Measurements from ENCODE around the gene DDX28. TPM values are rescaled to one million over a fixed set of nuclear protein-coding genes. Genes with fewer than 3 reads are reported as not detected.
"Not testable (repeated sequence)": the region's sequence is repeated elsewhere in the genome, so short reads cannot be mapped to it uniquely, and the experiment has no call there.

The DDX28 gene
- polyA plus RNA-seq, 3 donors = 4.8 to 15.5 (median 5.5) TPM

- no peak overlapping the region for H3K27ac ChIP-seq (ENCODE audit: low read depth, low read length)
- WGBS, 3 donors = 48 to 98% (median 65%) methylated on average over 2 of the region's 2 CpGs
Measured at GRCh38 chr16:68041783-68042182, 18.8 kb upstream of the DDX28 start.

GRCh38 chr16:68040506-68041288, 17.7 kb upstream of the DDX28 start:
- WGBS, 3 donors = 63 to 66% (median 65%) methylated on average over 14 of the region's 14 CpGs
- no peak overlapping the region for H3K27ac ChIP-seq (ENCODE audit: low read depth, low read length)

DNA sequence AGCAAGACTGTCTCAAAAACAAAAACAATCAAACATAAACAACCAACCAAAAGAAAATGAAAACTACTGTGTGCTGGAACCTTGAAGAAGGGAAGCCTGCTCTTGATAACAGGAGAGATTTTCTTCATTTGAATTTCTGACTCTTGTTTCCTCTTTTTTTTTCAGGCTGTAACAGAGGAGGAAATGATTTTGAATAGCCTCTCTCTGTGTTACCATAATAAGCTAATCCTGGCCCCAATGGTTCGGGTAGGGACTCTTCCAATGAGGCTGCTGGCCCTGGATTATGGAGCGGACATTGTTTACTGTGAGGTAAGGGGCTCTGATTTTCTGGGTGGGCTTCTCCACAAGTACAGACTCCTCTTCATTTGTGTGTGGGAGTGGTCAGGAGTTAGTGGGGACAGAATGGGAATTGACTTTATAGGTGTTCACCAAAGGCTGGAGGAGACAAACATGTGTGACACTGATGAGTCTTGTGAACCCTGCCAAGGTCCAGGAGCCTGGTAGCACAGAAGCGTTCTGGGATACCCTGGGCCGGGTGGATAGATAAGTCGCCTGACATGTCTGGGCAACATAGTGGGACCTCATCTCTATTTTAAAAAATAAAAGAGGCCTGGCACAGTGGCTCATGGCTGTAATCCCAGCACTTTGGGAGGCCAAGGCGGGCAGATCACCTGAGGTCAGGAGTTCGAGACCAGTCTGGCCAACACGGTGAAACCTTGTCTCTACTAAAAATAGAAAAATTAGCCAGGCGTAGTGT, 15.0 kb upstream of the DDX28 start:
- 87 to 90% (median 88%) methylated on average over 9 of the region's 9 CpGs for WGBS, 3 donors
- H3K27ac ChIP-seq (ENCODE audit: low read depth, low read length) = no peak overlapping the region

DNA sequence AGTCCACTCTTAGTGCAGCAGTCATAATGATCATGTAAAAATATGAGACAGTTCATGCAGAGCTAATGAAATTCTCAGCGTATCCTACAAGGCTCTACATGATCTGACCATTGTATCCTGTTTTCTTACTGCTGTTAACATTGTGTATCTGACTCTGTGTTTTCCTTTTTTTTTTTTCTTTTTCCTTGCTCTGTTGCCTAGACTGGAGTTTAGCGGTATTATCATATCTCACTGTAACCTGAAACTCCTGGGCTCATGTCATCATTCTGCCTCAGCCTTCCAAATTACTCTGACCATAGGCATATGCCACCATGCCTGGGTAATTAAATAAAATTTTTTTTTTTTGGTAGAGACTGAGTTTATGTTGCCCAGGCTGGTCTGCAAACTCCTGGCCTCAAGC, 12.2 kb upstream of the DDX28 start:
- 82 to 94% (median 92%) methylated on average over 2 of the region's 2 CpGs for WGBS, 3 donors
- H3K27ac ChIP-seq (ENCODE audit: low read depth, low read length) = no peak overlapping the region

DNA sequence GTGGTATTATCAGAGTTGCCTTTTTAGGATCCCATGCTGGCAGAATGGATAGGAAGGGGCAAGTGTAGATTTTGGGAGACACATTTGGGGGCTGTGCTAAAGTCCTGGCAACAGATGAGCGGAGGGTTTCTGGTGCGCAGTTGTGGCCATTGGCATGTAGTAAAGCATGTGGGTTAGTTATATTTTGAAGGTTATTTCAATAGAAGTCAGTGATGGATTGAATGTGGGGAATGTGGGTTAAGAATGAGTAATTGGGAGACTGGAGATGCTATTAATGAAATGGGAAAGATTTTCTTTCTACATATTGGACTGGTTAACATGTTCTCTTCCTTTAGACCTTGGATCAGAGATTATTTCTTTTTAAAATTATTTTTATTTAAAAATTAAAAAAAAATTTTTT, 10.1 kb upstream of the DDX28 start:
- WGBS, 3 donors = 99 to 100% (median 99%) methylated on average over 2 of the region's 2 CpGs
- H3K27ac ChIP-seq (ENCODE audit: low read depth, low read length) = no peak overlapping the region

GRCh38 chr16:68031951-68032350, 8.9 kb upstream of the DDX28 start:
- H3K27ac ChIP-seq (ENCODE audit: low read depth, low read length) = no peak overlapping the region
- WGBS, 3 donors = 89 to 93% (median 89%) methylated on average over 2 of the region's 2 CpGs

DNA sequence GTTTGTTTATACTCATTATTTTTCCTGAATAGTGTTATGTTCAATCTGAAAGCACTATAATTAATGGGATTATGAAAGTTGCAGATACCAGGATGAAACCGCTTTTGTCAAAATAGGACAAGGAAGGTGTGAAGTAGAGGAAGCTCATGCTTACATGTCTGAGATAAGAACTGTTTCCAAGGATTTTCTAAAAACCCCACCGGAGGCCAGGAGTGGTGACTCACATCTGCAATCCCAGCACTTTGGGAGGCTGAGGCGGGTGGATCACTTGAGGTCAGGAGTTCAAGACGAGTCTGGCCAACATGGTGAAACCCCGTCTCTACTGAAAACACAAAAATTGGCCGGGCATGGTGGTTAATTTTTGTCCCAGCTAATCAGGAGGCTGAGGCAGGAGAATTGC, 7.1 kb upstream of the DDX28 start:
- WGBS, 3 donors = 61 to 82% (median 61%) methylated on average over 6 of the region's 6 CpGs
- not testable (repeated sequence) for H3K27ac ChIP-seq (ENCODE audit: low read depth, low read length)

GRCh38 chr16:68028996-68029395, 6.0 kb upstream of the DDX28 start:
- 93 to 96% (median 95%) methylated on average over 3 of the region's 3 CpGs for WGBS, 3 donors
- no peak overlapping the region for H3K27ac ChIP-seq (ENCODE audit: low read depth, low read length)

DNA sequence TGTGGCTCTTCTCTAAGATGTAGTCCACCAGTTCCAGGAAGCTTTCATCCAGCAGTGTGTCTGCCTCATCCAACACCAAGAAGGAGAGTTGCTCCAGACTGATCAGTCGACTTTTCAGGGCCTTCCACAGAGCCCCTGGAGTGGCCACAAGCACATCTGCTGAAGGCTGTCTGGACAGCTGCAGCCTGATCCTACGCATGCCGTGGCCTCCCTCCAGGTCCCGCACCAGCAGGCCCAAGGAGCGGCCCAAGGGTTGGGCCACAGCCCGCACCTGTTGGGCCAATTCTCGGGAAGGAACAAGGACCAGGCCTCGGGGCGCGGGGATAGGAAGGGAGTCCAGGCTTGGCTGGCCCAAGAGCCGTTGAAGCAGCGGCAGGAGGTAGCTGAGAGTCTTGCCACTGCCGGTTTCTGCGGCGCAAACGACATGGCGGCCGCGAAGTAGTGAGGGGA, 729 bp downstream of the DDX28 start:
- 8 to 11% (median 10%) methylated on average over 19 of the region's 19 CpGs for WGBS, 3 donors
- no peak overlapping the region for H3K27ac ChIP-seq (ENCODE audit: low read depth, low read length)

- no peak overlapping the region for H3K27ac ChIP-seq (ENCODE audit: low read depth, low read length)
- 91 to 95% (median 93%) methylated on average over 10 of the region's 10 CpGs for WGBS, 3 donors
Measured at GRCh38 chr16:68021490-68021889, 1.5 kb downstream of the DDX28 start.

GRCh38 chr16:68019167-68019680, 3.8 kb downstream of the DDX28 start:
- H3K27ac ChIP-seq (ENCODE audit: low read depth, low read length) = no peak overlapping the region
- WGBS, 3 donors = 68 to 81% (median 80%) methylated on average over 8 of the region's 8 CpGs

DNA sequence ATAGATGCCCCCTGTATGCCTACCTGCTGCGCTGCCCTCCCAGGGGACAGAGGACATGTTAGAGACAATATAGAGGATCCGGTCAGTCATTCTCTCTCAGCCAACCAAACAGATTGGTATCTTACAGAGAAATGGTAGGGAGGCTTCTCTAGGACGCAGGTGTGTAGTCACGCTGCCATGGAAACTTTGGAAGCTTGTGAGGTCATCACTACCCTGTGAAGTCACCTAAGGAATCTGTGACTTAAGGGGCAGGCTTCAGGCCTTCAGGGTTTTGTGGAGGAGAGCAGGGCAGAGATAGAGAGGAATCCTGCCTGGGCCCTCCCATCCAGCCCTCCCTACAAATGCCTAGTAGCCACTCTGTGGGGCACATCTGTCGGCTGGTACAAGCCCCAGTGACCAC, 7.4 kb downstream of the DDX28 start, which contains the start of gene DPEP2NB:
TSS of gene DPEP2NB (minus strand) at position 231 of the 400 bp plus-strand sequence. CDS start at position 90, 141 bp downstream.
- no peak within 1 kb of the TSS for H3K27ac ChIP-seq (ENCODE audit: low read depth, low read length)
- WGBS, 3 donors = 72 to 90% (median 84%) methylated on average over 5 of the region's 5 CpGs

DNA sequence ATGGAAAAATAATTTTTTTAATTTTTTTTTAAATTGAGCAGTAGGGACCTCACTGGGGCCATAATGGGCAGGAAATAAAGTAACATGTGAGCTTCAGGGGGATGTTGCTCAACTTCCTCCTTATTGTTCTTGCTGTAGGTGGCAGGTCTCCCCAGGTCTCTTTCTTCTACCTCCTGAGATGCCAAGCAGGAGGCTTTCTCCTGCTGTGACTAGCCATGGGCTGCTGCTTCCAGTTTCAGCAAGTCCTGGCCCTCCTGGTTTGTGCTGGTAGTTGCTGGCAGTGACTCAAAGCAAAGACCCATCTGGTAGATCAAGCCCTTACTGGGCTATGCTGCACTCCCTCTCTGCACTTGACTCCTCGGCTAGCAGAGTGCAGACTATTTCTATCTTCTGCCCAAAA, 9.6 kb downstream of the DDX28 start:
- no peak overlapping the region for H3K27ac ChIP-seq (ENCODE audit: low read depth, low read length)
- 32 to 59% (median 39%) methylated on average over 1 of the region's 1 CpG for WGBS, 3 donors

DNA sequence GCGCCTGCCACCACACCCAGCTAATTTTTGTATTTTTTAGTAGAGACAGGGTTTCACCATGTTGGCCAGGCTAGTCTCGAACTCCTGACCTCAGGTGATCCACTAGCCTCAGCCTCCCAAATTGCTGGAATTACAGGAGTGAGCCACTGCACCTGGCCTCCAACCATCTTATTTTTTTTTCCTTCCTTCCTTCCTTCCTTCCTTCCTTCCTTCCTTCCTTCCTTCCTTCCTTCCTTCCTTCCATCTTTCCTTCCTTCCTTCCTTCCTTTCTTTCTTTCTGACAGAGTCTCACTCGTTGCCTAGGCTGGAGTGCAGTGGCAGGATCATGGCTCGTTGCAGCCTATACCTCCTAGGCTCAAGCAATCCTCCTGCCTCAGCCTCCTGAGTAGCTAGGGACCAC, 13.2 kb downstream of the DDX28 start:
- H3K27ac ChIP-seq (ENCODE audit: low read depth, low read length) = not testable (repeated sequence)
- 74 to 84% (median 76%) methylated on average over 4 of the region's 4 CpGs for WGBS, 3 donors

- WGBS, 3 donors = 60 to 72% (median 71%) methylated on average over 9 of the region's 9 CpGs
- H3K27ac ChIP-seq (ENCODE audit: low read depth, low read length) = no peak overlapping the region
Measured at GRCh38 chr16:68009157-68009735, 13.8 kb downstream of the DDX28 start.

GRCh38 chr16:68005786-68006286, 17.2 kb downstream of the DDX28 start:
- 33 to 49% (median 35%) methylated on average over 6 of the region's 6 CpGs for WGBS, 3 donors
- no peak overlapping the region for H3K27ac ChIP-seq (ENCODE audit: low read depth, low read length)

DNA sequence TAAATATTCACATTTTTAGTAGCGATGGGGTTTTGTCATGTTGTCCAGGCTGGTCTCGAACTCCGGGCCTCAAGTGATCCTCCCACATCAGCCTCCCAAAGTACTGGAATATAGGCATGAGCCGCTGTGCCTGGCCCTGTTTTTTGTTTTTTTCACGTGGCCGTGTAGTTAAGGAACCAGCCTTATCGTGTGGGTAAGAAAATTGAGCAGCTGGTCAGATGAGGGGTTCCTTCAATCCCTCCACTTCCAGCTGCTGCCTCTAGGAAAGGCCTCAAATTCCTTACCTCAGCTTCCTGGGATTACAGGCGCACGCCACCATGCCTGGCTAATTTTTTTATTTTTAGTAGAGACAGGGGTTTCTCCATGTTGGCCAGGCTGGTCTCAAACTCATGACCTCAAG, 17.8 kb downstream of the DDX28 start:
- no peak overlapping the region for H3K27ac ChIP-seq (ENCODE audit: low read depth, low read length)
- WGBS, 3 donors = 83 to 87% (median 85%) methylated on average over 9 of the region's 9 CpGs

DNA sequence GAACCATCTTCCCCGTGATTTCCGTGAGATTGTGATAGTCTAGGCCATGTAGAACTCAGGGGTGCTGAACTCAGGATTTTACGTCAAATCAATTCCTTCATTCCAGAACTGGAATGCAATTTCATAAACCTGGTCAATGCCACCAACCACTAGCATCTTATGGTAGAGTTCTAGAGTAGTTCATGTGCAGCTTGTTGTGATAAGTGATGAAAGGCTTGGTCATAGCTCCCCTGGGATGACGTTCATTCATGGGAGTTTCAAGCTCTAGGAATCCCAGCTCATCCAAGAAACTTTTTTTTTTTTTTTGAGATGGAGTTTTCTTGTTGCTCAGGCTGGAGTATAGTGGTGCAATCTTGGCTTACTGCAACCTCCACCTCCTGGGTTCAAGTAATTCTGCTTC, 20.0 kb downstream of the DDX28 start:
- no peak overlapping the region for H3K27ac ChIP-seq (ENCODE audit: low read depth, low read length)
- 72 to 90% (median 86%) methylated on average over 4 of the region's 4 CpGs for WGBS, 3 donors

GRCh38 chr16:68000450-68000849, 22.6 kb downstream of the DDX28 start:
- H3K27ac ChIP-seq (ENCODE audit: low read depth, low read length) = no peak overlapping the region
- 32 to 39% (median 36%) methylated on average over 3 of the region's 3 CpGs for WGBS, 3 donors

Data from adipose tissue (tissue), 3 donors.